HG02938 (cell line): Measurements from ENCODE around the gene EXD3.
"Not testable (repeated sequence)": the region's sequence is repeated elsewhere in the genome, so short reads cannot be mapped to it uniquely, and the experiment has no call there.

Experiments used
- ATAC-seq: cut with Tn5 transposase; IDR thresholded peaks from one replicate; pipeline ENCODE4 v1.9.1; 2021; ENCODE audit warnings: mild to moderate bottlenecking, moderate library complexity; ENCODE audit not compliant: unreplicated experiment

EXD3 gene

GRCh38 chr9:137262173-137262908 is 160.6 kb downstream of the EXD3 start:
- not testable (repeated sequence) for ATAC-seq
